Gastroesophageal sphincter (tissue), 3 donors: ENCODE data around the gene GOLGA6A.
"Not testable (repeated sequence)": the region's sequence is repeated elsewhere in the genome, so short reads cannot be mapped to it uniquely, and the experiment has no call there.

ENCODE experiments used
- EP300 ChIP-seq: sonication (generic); formaldehyde crosslinking; IDR thresholded peaks from one replicate; pipeline ENCODE4 v1.6.1; 2017; ENCODE audit warnings: antibody characterized with exemption, mild to moderate bottlenecking
- TF ChIP-seq, protein P1 (sequence below), 4 experiments: fragments of 200-600 bp in 2 of 4; fragments of 450-650 bp in 2 of 4; sonication (generic) in 1 of 4; IDR thresholded peaks; one replicate each; pipeline ENCODE4 v1.5.1; 2017 to 2019; ENCODE audit warnings: antibody characterized with exemption in 4 of 4, mild to moderate bottlenecking in 2 of 4, moderate library complexity in 2 of 4

DNA sequence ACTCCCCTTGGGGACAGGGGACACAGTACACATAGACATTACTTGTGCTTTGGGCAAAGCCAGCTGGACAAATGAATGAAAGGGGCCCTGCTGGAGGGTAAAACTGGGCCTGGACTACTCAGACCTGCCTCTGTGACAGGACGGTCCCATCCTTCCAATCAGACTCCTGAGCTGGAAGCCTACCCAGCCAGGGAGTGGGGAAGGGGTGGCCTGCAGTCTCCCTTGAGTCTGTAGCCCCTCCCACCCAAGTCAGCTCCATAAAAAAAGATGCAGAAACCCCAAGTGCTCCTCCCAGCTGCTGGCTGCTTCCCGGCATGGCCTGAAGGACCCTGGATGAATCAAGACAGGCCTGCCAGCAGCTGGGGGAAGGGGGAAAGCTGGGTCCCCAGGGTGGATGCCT is 12.2 kb upstream of the GOLGA6A start:
- TF ChIP-seq, protein P1, sequence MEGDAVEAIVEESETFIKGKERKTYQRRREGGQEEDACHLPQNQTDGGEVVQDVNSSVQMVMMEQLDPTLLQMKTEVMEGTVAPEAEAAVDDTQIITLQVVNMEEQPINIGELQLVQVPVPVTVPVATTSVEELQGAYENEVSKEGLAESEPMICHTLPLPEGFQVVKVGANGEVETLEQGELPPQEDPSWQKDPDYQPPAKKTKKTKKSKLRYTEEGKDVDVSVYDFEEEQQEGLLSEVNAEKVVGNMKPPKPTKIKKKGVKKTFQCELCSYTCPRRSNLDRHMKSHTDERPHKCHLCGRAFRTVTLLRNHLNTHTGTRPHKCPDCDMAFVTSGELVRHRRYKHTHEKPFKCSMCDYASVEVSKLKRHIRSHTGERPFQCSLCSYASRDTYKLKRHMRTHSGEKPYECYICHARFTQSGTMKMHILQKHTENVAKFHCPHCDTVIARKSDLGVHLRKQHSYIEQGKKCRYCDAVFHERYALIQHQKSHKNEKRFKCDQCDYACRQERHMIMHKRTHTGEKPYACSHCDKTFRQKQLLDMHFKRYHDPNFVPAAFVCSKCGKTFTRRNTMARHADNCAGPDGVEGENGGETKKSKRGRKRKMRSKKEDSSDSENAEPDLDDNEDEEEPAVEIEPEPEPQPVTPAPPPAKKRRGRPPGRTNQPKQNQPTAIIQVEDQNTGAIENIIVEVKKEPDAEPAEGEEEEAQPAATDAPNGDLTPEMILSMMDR (IDR thresholded peaks at IDR 0.05) = not testable (repeated sequence)
- TF ChIP-seq EP300 = not testable (repeated sequence)
